ENCODE data around the gene ERLIN1.
"Not testable (repeated sequence)": the region's sequence is repeated elsewhere in the genome, so short reads cannot be mapped to it uniquely, and the experiment has no call there.

ERLIN1 gene

DNA sequence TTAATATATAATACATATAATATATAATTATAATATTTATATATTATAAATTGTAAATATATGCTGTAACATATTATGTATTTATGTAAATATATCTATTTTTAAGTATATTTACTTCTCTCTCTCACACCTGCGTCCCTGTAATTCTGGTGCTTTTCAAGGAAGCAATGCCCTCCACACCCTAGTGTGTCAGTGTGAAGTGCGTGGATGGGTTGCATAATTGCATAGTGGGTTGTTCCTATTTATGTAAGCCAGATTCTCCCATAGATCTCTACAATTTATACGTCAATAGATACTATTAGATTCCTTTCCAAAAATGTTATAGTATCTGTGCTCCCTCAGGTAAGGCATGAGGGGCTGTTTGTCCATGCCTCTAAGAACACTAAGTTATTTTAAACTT, 54.3 kb downstream of the ERLIN1 start:
- no peak for DNase-seq

DNA sequence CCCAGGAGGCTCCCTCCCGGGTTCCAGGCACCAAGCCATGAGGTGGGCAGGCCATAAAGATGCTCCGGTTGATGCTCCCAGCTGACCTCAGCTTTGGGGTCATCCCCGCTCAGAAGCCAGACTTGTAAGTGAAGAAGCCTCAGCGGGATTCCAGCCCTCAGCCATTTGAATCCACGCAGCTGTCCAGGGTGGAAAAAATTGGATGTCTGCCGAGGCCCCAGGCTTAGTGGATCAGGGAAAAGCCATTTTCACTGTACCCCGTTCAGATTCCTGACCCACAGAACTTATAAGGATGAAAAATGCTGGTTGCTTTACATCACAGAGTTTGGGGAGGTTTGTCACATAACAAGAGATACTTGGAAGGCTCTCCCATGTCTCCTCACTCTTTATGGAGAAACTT, 55.0 kb downstream of the ERLIN1 start:
- DNase-seq: no peak

DNA sequence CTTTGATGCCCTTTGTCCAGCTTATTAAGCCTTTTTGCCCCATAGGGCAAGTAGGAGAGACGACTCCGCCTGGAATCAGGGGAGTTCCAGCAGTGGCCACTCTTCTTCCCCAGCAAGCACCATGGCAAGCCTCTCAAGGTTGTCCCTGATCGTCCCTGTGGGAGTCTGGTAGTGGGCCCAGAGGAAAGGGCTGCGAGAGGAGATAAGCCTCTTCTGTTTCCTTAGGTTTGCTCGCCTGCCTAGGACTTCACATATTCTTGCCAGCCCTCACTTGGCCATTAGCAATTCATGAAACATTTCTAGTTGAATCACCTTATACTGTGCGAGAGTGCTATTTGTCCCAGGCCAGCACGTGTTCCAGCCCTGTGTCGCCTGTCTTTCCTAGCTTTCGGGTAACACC, 56.4 kb downstream of the ERLIN1 start:
- DNase-seq: no peak

DNA sequence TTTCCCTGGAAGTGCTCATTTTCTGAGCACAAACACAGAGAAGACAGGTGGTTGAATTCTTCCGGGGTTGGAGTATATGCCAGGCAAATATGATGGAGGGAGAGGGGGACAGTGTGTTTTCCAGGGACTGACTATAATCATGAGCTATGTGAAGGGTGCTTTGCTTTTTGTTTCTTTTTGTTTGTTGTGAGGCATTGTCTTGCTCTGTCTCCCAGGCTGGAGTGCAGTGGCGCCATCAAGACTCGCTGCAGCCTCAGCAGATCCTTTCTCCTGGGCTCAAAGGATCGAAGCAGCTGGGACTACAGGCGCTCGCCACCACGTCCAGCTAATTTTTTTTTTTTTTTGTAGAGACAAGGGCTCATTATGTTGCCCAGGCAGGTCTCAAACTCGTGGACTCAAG, 56.9 kb downstream of the ERLIN1 start:
- DNase-seq: no peak

DNA sequence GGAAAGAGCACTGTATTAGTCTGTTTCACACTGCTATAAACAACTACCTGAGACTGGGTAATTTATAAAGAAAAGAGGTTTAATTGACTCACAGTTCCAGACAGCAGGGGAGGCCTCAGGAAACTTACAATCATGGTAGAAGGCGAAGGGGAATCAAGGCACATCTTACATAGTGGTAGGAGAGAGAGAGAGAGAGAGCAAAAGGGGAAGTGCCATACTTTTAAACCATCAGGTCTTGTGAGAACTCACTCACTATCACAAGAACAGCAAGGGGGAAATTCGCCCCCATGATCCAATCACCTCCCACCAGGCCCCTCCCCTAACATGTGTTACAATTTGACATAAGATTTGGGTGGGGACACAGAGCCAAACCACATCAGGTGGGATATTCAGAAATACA, 60.5 kb downstream of the ERLIN1 start:
- DNase-seq: not testable (repeated sequence)

DNA sequence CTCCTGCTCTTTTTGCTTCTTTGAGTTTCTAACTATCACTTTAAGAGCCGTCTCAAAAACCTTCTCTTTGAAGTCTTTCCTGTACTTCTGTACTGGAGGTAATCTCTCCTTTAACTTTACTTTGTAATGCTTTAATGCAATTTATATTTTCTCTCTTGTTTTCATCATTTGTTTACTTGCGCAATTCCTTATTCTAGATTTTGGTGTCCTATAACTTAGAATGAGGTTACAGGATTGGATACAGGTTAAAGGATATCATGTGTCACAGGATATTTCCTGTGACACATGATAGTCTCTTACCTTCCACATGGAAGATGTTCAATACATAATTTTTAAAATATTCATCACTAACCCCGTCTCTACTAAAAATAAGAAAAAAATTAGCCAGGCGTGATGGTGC, 61.7 kb downstream of the ERLIN1 start:
- no peak for DNase-seq

DNA sequence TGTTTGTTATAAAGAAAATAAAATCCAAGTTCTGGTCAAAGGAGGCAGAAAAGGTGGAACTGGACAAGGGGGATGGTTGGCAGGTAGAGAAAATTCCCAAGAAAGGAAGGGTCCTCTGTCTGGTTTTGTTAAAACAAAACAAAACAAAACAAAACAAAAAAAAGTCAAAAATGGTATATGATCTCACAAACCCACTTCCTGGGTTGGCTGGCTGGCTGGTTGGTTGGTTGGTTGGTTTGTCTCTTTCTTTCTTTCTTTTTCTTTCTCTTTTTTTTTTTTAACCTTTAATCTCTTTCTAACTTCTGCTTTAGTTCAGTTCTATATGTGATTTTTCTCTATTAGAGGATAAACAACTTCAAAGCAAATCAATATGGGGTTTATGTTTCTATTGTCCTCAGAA, 63.0 kb downstream of the ERLIN1 start:
- DNase-seq: no peak

DNA sequence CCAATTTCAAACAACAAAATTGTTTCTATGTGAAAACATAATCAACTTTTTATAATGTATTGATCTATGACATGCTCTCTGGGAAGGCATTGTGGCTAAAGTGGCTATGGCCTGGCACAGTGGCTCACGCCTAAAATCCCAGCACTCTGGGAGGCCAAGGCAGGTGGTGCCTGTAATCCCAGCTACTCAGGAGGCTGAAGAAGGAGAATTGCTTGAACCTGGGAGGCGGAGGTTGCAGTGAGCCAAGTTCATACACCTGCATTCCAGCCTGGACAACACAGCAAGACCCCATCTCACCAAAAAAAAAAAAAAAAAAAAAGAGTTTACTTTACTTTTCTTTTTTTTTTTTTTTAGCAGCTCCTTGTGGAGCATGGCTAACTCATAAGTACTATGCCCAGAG, 65.3 kb downstream of the ERLIN1 start:
- DNase-seq: no peak

DNA sequence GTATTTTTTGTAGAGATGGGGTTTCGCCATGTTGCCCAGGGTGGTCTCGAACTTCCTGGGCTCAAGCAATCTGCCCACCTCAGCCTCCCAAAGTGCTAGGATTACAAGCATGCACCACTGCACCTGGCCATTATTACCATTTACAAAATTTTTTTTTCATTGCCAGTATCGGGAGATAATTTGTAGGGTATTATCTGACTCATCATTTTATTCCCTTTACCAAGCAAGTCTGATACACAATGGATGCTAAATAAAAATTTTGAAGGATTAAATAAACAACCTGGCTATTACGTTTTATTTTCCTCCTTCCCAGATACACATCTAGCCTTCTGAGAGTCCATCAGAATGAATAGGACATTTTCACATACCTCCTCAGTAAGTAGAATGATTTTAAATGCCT, 66.1 kb downstream of the ERLIN1 start:
- no peak for DNase-seq

DNA sequence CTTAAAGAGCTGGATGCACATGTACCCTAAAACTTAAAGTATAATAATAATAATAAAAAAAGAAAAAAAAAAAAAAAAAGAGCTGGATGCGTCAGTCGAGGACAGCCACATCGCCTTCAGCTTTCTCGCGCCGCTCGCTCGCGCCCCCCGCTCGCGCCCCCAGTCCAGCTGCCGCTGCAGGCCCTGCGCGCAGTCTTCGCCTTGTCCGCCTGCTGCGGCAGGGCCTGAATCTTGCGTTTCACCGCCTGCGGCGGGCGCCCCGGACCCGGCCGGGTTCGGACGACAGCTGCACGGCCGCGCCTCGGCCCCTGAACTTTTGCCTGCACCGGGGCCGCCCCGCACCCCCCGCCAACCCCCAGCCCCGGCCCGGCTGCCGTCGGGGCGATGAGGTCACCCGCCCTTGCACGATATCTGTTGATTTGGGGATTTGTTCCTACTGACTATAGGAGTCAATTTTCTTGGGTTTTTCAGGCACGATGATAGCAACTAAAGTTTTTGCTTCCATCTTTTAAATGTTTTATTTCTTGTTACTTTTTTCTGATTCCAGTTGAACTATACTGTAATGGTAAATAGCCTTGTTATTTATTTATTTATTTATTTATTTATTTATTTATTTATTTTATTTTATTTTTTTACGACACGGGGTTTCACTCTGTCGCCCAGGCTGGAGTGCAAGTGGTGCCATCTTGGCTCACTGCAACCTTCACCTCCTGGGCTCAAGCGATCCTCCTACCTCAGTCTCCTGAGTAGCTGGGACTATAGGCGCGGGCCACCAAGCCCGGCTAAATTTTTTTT, 70.7 kb downstream of the ERLIN1 start:
- DNase-seq: no peak

DNA sequence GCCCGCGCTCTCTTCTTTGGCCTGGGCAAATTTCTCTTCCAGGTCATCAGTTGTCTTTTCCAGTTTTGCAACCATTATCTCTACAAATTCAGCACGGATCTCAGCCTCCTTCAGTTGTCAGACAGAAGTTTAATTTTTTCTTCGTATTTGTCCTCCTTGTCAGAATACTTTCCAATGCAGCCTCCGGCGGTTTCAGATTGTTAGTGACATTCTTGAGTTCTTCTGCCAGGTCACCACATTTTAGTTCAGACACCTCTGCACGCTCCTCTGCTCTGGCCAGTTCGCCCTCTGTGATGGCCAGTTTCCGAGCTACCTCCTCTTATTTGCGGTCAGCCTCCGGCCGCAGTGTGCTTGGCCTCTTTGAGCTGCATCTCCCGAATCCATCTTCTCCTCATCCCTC, 71.4 kb downstream of the ERLIN1 start:
- DNase-seq: no peak

DNA sequence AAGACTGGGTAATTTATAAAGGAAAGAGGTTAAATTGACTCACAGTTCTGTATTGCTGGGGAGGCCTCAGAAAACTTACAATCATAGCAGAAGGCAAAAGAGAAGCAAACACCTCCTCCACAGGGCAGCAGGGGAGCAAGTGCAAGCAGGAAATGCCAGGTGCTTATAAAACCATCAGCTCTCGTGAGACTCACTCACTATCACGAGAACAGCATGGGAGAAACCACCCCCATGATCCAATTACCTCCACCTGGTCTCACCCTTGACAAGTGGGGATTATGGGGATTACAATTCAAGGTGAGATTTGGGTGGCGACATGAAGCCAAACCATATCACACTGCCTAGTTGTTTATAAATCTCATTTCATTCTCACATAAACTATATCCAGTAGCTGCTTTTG, 76.2 kb downstream of the ERLIN1 start:
- DNase-seq: no peak

DNA sequence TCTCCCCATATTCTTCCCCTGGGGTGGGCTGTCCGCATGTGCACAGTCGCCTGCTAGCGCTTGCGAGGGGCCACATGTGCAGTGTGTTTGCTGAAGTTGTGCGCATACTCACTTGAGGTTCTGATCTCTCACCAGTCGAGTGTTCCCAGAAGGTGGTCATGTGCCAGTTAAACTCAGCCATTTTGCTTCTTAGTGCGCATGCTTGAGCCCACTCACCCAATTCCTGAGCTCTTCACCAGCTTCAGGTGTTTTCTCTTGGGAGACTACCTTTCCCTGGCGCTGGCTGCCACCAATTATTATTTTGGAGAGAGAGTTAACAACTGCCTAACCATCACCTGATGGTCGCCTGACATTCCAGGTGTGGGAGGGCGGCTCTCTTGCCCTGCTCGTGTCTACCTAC, 79.0 kb downstream of the ERLIN1 start:
- DNase-seq: no peak

DNA sequence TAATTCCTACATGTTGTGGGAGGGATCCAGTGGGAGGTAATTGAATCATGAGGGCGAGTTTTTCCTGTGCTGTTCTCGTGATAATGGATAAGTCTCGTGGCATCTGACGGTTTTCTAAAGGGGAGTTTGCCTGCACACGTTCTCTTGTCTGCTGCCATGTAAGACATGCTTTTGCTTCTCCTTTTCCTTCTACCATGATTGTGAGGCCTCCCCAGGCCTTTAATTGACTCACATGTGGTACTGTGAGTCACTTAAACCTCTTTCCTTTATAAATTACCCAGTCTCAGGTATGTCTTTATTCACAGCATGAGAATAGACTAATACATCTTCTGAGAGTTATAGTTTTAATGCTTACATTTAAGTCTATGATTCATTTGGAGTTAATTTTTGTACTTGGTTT, 81.5 kb downstream of the ERLIN1 start:
- no peak for DNase-seq

DNA sequence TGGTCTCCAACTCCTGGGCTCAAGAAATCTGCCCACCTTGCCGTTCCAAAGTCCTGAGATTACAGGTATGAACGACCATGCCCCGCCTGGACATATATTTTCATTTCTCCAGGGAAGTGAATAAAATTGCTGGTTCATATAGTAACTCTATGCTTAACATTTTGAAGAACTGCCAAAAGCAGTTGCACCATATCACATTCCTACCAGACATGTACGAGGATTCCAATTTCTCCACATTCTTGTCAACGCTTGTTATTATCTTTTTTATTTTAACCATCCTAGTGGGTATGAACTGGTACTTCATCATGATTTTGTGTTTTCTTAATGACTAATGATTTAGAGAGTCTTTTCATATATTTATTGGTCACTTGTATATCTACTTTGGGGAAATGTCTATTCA, 82.2 kb downstream of the ERLIN1 start:
- DNase-seq: no peak

DNA sequence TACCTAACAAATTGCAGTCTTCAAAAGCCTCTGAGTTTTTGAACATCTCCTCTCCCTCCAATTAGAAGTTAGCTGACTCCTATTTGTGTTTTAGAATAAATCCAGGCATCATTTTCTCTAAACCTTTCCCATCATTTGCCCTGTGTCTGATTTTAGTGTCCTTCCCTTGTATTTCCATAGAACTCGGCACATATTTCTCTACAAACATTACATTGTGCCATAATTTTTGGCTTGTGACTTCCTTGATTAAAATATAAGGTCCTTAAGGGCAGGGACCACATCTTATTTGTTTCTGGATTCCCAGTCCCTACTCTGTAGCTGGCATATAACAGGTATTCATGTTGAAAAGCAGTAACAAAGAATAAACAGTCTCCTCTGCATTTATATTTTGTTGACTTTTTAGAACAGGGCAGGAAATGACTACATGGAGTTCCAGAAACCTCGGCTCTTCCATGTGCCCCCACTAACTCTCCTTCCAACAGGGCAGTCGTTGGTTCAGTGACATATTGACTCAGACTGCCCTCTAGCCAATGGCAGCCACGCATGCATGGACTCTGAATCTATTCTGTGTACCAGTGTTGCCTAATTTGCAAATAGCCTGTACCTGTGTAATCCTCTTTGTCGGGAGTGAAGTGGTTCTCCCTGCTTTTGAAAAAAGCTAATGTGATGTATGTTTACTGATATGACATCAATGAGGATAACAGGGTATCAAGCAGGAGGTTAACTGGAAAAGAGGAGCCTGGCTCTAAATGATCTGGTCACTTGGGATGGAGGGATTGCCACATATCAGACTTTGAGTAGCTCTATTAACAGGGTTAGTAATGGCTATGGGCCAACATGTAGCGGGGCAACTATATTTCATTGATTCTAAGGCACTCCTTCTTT, 84.4 kb downstream of the ERLIN1 start:
- DNase-seq: no peak

DNA sequence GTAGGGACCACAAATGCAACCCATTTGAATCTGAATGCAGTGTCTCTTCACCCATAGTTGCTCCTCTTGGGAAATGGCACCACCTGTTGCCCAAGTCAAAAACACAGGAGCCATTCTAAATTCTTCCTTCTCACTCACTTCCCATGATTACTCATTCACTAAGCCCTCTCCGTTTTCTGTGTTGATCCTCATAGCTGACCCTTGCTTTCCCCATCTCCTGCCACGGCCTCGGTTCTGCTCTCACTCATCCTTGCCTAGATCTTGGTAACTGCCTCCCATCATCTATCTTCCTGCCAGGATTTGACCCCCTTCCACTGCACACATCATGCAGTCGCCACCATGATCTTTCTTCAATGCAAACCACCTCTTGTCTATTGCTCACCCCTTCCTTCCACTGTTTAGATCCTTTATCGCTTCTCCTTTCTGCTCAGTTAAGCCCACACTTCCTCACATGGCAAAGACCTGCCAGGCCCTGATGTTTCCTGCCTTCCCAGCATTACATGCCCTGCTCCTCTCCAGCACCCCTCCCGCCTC, 85.1 kb downstream of the ERLIN1 start:
- DNase-seq: no peak
